A549 (cell line): Measurements from ENCODE around the gene SLC30A1.
"Not testable (repeated sequence)": the region's sequence is repeated elsewhere in the genome, so short reads cannot be mapped to it uniquely, and the experiment has no call there.

Experiments
- BHLHE40 ChIP-seq: IDR thresholded peaks from 2 replicates; pipeline ENCODE4 v1.6.1; 2012; ENCODE audit warnings: low read depth, low read length, inconsistent platforms
- CTCF ChIP-seq: fragments of >200 bp; sonication (Bioruptor Twin); formaldehyde crosslinking; IDR thresholded peaks from 3 replicates; pipeline ENCODE4 v1.5.1; 2016
- EP300 ChIP-seq, 2 experiments: fragments of >200 bp; sonication (Bioruptor Twin); formaldehyde crosslinking; IDR thresholded peaks; 2 replicates in 1 of 2; 3 replicates in 1 of 2; pipeline ENCODE4 v1.6.1; 2016 to 2017
- MAX ChIP-seq: IDR thresholded peaks from 2 replicates; pipeline ENCODE4 v1.6.1; 2012
- NR3C1 ChIP-seq: fragments of >200 bp; sonication (Bioruptor Twin); formaldehyde crosslinking; IDR thresholded peaks from 3 replicates; pipeline ENCODE4 v1.6.1; 2017
- POLR2A ChIP-seq: IDR thresholded peaks from 2 replicates; pipeline ENCODE4 v1.6.1; 2012; ENCODE audit warnings: mild to moderate bottlenecking, low read length
- TFCP2L1 ChIP-seq: fragments of 250-450 bp; sonication (Bioruptor Pico); IDR thresholded peaks from 2 replicates; pipeline ENCODE4 v1.5.0; 2021; ENCODE audit warnings: mild to moderate bottlenecking
- USF2 ChIP-seq: fragments of 450-650 bp; IDR thresholded peaks from 2 replicates; pipeline ENCODE4 v1.6.1; 2014; ENCODE audit warnings: antibody characterized with exemption

GRCh38 chr1:211570378-211570777, 8.6 kb downstream of the SLC30A1 start:
- TF ChIP-seq CTCF; POLR2A; NR3C1; MAX; BHLHE40; USF2; TFCP2L1 (CRISPR knock-in tag); EP300 (IDR thresholded peaks at IDR 0.05): not testable (repeated sequence)
